Measurements from ENCODE around the gene TNFSF15. TPM values are rescaled to one million over a fixed set of nuclear protein-coding genes. Genes with fewer than 3 reads are reported as not detected.

The TNFSF15 gene
- total and polyA plus RNA-seq, 2 donors (not counting 1 experiment from before 2014, with no cell fraction given) = 0.03 TPM; not detected in 1

DNA sequence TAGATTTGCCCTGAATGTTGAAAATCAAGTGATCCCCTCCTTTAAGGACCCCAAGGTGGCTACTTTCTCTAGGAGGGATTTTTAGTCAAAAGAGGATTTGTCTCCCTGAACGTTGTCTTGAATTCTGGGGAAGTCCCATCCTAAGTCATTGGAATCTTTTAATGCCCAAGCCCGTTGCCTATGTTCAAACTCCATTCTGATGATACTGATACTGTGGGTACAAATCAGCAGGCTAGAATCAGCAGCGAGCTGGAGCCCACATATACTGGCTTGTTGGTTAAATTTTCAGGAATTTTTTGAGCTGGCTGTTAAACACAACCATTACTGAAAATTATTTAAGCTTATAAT lies 22.4 kb upstream of the TNFSF15 start:
- POLR2A ChIA-PET = no interaction called here
- Histone ChIP-seq H3K4me3 (ENCODE audit: control extremely low read depth in 1 of 5, extremely low read depth in 1 of 5, insufficient read depth in 1 of 5, low read depth in 2 of 5, low read length in 4 of 5) (no peak overlapping the region), H3K79me2 (ENCODE audit: control insufficient read depth, insufficient read depth, low read length) (no peaks in the 10 kb centered on the region), H3K4me2 (replicated peaks; ENCODE audit: low read depth, low read length, poor library complexity, severe bottlenecking) (no peak overlapping the region), H3K4me1 (ENCODE audit: control insufficient read depth in 2 of 2, insufficient read depth in 2 of 2, low read length in 2 of 2) (no peaks in the 10 kb centered on the region), H4K20me1 (ENCODE audit: control insufficient read depth, insufficient read depth, low read length, poor library complexity, severe bottlenecking) (no peaks in the 10 kb centered on the region), H3K9ac (ENCODE audit: low read length) (no peak overlapping the region), H3K27ac (ENCODE audit: low read length in 2 of 2) (no peak overlapping the region), H3K9me3 (ENCODE audit: control extremely low read depth in 1 of 3, control insufficient read depth in 2 of 3, insufficient read depth in 1 of 3, low read length in 2 of 3) (peaks cover 0 to 6% (median 3%) of the 10 kb centered on the region in 3 donors), H2AFZ (ENCODE audit: insufficient read depth, low read depth, low read length, poor library complexity, severe bottlenecking) (no peak overlapping the region), H3K36me3 (replicated peaks in 1 of 2; ENCODE audit: control extremely low read depth in 1 of 2, control insufficient read depth in 1 of 2, extremely low read depth in 1 of 2, insufficient read depth in 2 of 2, low read length in 1 of 2) (no peaks in the 10 kb centered on the region), H3K27me3 (replicated peaks in 1 of 4; ENCODE audit: control extremely low read depth in 1 of 4, control insufficient read depth in 3 of 4, insufficient read depth in 4 of 4, low read length in 3 of 4) (no peaks in the 10 kb centered on the region)
- Mint-ChIP-seq H3K27ac (no peak overlapping the region), H3K27me3 (peaks cover 34% of the 10 kb centered on the region), H3K4me3 (no peak overlapping the region), H3K9me3 (ENCODE audit: insufficient read depth) (no peaks in the 10 kb centered on the region), H3K4me1 (no peaks in the 10 kb centered on the region)
- TF ChIP-seq CTCF (IDR thresholded peaks at IDR 0.05) = no peak
- TF ChIP-seq EZH2 (IDR thresholded peaks at IDR 0.05; ENCODE audit: borderline replicate concordance, insufficient read depth, low read depth, low read length, poor library complexity, severe bottlenecking) = no peak
- 92% methylated on average over 2 of the region's 3 CpGs for WGBS (ENCODE audit: insufficient coverage)
- DNase-seq (no peak), ATAC-seq (ENCODE audit: low read depth) (no peak)
- CTCF ChIA-PET = no interaction called here
- intact Hi-C loops (cut with micrococcal nuclease) = no loop called here

DNA sequence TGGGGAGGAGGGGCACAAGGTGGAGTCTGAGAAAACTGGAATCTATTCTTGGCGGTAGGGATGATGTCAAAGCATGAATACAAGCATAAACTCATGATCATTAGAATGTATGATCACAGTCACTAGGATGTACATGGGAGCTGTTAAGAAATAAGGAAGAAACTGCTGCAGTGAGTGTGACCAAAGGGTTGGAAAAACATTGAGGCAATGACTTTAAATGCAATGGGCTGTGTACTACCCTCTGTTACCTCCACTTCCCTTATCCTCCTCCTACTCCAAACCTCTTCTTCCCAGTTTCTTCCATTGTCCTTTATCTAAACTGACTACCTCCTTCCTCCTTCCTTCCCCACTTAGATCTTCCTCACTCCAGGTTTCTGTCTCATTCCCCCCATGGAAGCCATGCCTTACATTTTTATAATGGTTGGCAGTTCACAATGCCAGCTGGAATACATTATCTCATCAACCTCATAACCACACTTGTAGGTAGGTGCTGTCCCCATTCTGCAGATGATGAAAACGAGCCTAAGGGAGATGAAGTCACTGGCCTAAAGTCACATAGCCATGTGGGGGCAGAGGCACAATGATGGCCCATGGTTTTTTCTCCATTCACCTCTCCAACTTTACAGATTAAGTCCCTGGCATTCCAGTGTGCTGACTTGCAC lies 21.9 kb upstream of the TNFSF15 start:
- Mint-ChIP-seq H3K4me3 (no peak overlapping the region), H3K27ac (peak overlapping the region; percentile 8), H3K9me3 (ENCODE audit: insufficient read depth) (no peaks in the 10 kb centered on the region), H3K4me1 (no peaks in the 10 kb centered on the region), H3K27me3 (peaks cover 34% of the 10 kb centered on the region)
- ATAC-seq (ENCODE audit: low read depth) (no peak), DNase-seq (no peak)
- Histone ChIP-seq H3K9ac (ENCODE audit: low read length) (no peak overlapping the region), H3K4me3 (ENCODE audit: control extremely low read depth in 1 of 5, extremely low read depth in 1 of 5, insufficient read depth in 1 of 5, low read depth in 2 of 5, low read length in 4 of 5) (no peak overlapping the region), H2AFZ (ENCODE audit: insufficient read depth, low read depth, low read length, poor library complexity, severe bottlenecking) (no peak overlapping the region), H3K27me3 (replicated peaks in 1 of 4; ENCODE audit: control extremely low read depth in 1 of 4, control insufficient read depth in 3 of 4, insufficient read depth in 4 of 4, low read length in 3 of 4) (no peaks in the 10 kb centered on the region), H4K20me1 (ENCODE audit: control insufficient read depth, insufficient read depth, low read length, poor library complexity, severe bottlenecking) (no peaks in the 10 kb centered on the region), H3K36me3 (replicated peaks in 1 of 2; ENCODE audit: control extremely low read depth in 1 of 2, control insufficient read depth in 1 of 2, extremely low read depth in 1 of 2, insufficient read depth in 2 of 2, low read length in 1 of 2) (no peaks in the 10 kb centered on the region), H3K79me2 (ENCODE audit: control insufficient read depth, insufficient read depth, low read length) (no peaks in the 10 kb centered on the region), H3K4me1 (ENCODE audit: control insufficient read depth in 2 of 2, insufficient read depth in 2 of 2, low read length in 2 of 2) (no peaks in the 10 kb centered on the region), H3K4me2 (replicated peaks; ENCODE audit: low read depth, low read length, poor library complexity, severe bottlenecking) (no peak overlapping the region), H3K9me3 (ENCODE audit: control extremely low read depth in 1 of 3, control insufficient read depth in 2 of 3, insufficient read depth in 1 of 3, low read length in 2 of 3) (peaks cover 0 to 6% (median 3%) of the 10 kb centered on the region in 3 donors), H3K27ac (ENCODE audit: low read length in 2 of 2) (no peak overlapping the region)
- CTCF ChIA-PET = no interaction called here
- intact Hi-C loops (cut with micrococcal nuclease) = no loop called here
- TF ChIP-seq EZH2 (IDR thresholded peaks at IDR 0.05; ENCODE audit: borderline replicate concordance, insufficient read depth, low read depth, low read length, poor library complexity, severe bottlenecking) = no peak
- no peak for TF ChIP-seq CTCF (IDR thresholded peaks at IDR 0.05)
- WGBS (ENCODE audit: insufficient coverage) = 43% methylated on average over 1 of the region's 2 CpGs
- POLR2A ChIA-PET = no interaction called here
